ENCODE measurements around the gene CDH4.

The CDH4 gene

DNA sequence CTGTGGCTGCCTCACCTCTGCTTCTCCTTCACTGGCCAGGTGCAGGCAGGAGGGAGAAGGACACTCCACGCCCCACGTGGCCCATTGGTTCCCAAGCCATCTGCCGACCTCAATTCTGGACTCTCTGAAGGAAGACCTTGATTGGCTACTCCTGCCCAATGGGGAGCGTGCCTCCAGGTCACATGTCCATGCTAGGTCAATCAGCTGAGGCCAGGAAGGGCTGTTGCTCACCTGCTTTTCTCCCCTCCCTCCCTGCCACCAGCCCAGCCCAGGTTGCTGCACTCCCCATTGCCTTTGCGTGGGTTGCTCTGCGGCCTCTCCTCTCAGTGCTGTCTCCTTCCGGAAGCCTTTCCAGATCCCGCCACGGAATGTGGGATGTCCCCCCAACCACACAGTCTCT, 21.9 kb upstream of the CDH4 start:
- Histone ChIP-seq H3K18ac (ENCODE audit: low read length) (no peak overlapping the region), H3K36me3 (ENCODE audit: control insufficient read depth, insufficient read depth, low read length) (no peaks in the 10 kb centered on the region), H3K27ac (ENCODE audit: low read depth, low read length) (no peak overlapping the region), H3K79me1 (ENCODE audit: low read length) (no peaks in the 10 kb centered on the region), H2BK120ac (ENCODE audit: low read depth, low read length) (no peak overlapping the region), H3K4me2 (ENCODE audit: low read length) (no peak overlapping the region), H3K9ac (ENCODE audit: low read length) (no peak overlapping the region), H2BK5ac (ENCODE audit: low read length) (no peak overlapping the region), H2BK15ac (replicated peaks; ENCODE audit: low read depth) (no peak overlapping the region), H3K27me3 (ENCODE audit: insufficient read depth, low read length, poor library complexity) (no peaks in the 10 kb centered on the region), H3K79me2 (ENCODE audit: control insufficient read depth, insufficient read depth, low read length) (no peaks in the 10 kb centered on the region), H3K56ac (ENCODE audit: low read length) (no peak overlapping the region), H2AK5ac (ENCODE audit: low read length) (no peak overlapping the region), H3K4ac (ENCODE audit: low read depth, low read length) (no peak overlapping the region), H3K4me1 (ENCODE audit: control insufficient read depth, low read depth, low read length) (no peaks in the 10 kb centered on the region), H3K23ac (ENCODE audit: low read length) (no peak overlapping the region), H4K8ac (ENCODE audit: low read depth, low read length) (no peak overlapping the region), H4K5ac (ENCODE audit: low read length) (no peak overlapping the region), H3K4me3 (ENCODE audit: low read length) (no peak overlapping the region)
- WGBS (ENCODE audit: extremely low coverage, insufficient coverage, low lambda C conversion rate): no CpG with 5 or more reads among the region's 9 CpGs
- DNase-seq: no peak

DNA sequence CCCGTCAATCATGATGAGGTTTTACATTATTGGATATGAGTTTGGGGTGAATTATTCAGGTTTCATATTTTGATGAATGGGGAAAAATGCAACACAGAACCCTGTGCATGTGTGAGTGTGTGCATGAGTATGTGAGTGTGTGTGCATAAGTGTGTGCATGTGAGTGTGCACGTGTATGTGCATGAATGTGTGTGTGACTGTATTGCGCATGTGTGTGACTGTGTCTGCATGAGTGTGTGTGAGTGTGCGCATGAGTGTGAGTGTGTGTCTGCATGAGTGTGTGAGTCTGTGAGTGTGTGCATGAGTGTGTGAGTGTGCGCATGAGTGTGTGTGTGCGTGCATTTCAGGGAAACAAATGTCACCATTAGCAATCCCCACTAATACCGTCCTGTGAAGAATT, 18.5 kb upstream of the CDH4 start:
- H2BK15ac ChIP-seq (replicated peaks; ENCODE audit: low read depth): no peak overlapping the region
- peak overlapping the region; percentile 25 for H3K56ac ChIP-seq (ENCODE audit: low read length)
- H3K23ac ChIP-seq (ENCODE audit: low read length): no peak overlapping the region
- H3K4me2 ChIP-seq (ENCODE audit: low read length): no peak overlapping the region
- H4K5ac ChIP-seq (ENCODE audit: low read length): no peak overlapping the region
- no peak overlapping the region for H3K27ac ChIP-seq (ENCODE audit: low read depth, low read length)
- no peak overlapping the region for H3K4me3 ChIP-seq (ENCODE audit: low read length)
- no peaks in the 10 kb centered on the region for H3K79me2 ChIP-seq (ENCODE audit: control insufficient read depth, insufficient read depth, low read length)
- no peak overlapping the region for H2AK5ac ChIP-seq (ENCODE audit: low read length)
- H3K18ac ChIP-seq (ENCODE audit: low read length): no peak overlapping the region
- no CpG with 5 or more reads among the region's 7 CpGs for WGBS (ENCODE audit: extremely low coverage, insufficient coverage, low lambda C conversion rate)
- DNase-seq: no peak
- H3K79me1 ChIP-seq (ENCODE audit: low read length): no peaks in the 10 kb centered on the region
- no peak overlapping the region for H3K4ac ChIP-seq (ENCODE audit: low read depth, low read length)
- no peaks in the 10 kb centered on the region for H3K36me3 ChIP-seq (ENCODE audit: control insufficient read depth, insufficient read depth, low read length)
- peaks cover 2% of the 10 kb centered on the region for H3K4me1 ChIP-seq (ENCODE audit: control insufficient read depth, low read depth, low read length)
- H3K9ac ChIP-seq (ENCODE audit: low read length): no peak overlapping the region
- no peak overlapping the region for H4K8ac ChIP-seq (ENCODE audit: low read depth, low read length)
- H3K27me3 ChIP-seq (ENCODE audit: insufficient read depth, low read length, poor library complexity): no peaks in the 10 kb centered on the region
- no peak overlapping the region for H2BK120ac ChIP-seq (ENCODE audit: low read depth, low read length)
- no peak overlapping the region for H2BK5ac ChIP-seq (ENCODE audit: low read length)

GRCh38 chr20:61234224-61234890, 17.7 kb upstream of the CDH4 start:
- Histone ChIP-seq H3K9ac (ENCODE audit: low read length) (no peak overlapping the region), H3K4me3 (ENCODE audit: low read length) (no peak overlapping the region), H3K79me2 (ENCODE audit: control insufficient read depth, insufficient read depth, low read length) (no peaks in the 10 kb centered on the region), H3K18ac (ENCODE audit: low read length) (no peak overlapping the region), H2BK5ac (ENCODE audit: low read length) (no peak overlapping the region), H4K5ac (ENCODE audit: low read length) (no peak overlapping the region), H3K23ac (ENCODE audit: low read length) (no peak overlapping the region), H3K27ac (ENCODE audit: low read depth, low read length) (no peak overlapping the region), H3K4me1 (ENCODE audit: control insufficient read depth, low read depth, low read length) (peaks cover 2% of the 10 kb centered on the region), H2BK120ac (ENCODE audit: low read depth, low read length) (no peak overlapping the region), H2BK15ac (replicated peaks; ENCODE audit: low read depth) (no peak overlapping the region), H3K27me3 (ENCODE audit: insufficient read depth, low read length, poor library complexity) (no peaks in the 10 kb centered on the region), H4K8ac (ENCODE audit: low read depth, low read length) (no peak overlapping the region), H3K56ac (ENCODE audit: low read length) (no peak overlapping the region), H3K4me2 (ENCODE audit: low read length) (no peak overlapping the region), H3K79me1 (ENCODE audit: low read length) (no peaks in the 10 kb centered on the region), H2AK5ac (ENCODE audit: low read length) (no peak overlapping the region), H3K4ac (ENCODE audit: low read depth, low read length) (no peak overlapping the region), H3K36me3 (ENCODE audit: control insufficient read depth, insufficient read depth, low read length) (no peaks in the 10 kb centered on the region)
- DNase-seq: no peak
- WGBS (ENCODE audit: extremely low coverage, insufficient coverage, low lambda C conversion rate): no CpG with 5 or more reads among the region's 11 CpGs

- Histone ChIP-seq H3K4me1 (ENCODE audit: control insufficient read depth, low read depth, low read length) (peaks cover 2% of the 10 kb centered on the region), H2BK120ac (ENCODE audit: low read depth, low read length) (no peak overlapping the region), H3K27me3 (ENCODE audit: insufficient read depth, low read length, poor library complexity) (no peaks in the 10 kb centered on the region), H3K36me3 (ENCODE audit: control insufficient read depth, insufficient read depth, low read length) (no peaks in the 10 kb centered on the region), H3K4me2 (ENCODE audit: low read length) (no peak overlapping the region), H3K79me1 (ENCODE audit: low read length) (no peaks in the 10 kb centered on the region), H3K4me3 (ENCODE audit: low read length) (no peak overlapping the region), H2BK5ac (ENCODE audit: low read length) (no peak overlapping the region), H4K8ac (ENCODE audit: low read depth, low read length) (no peak overlapping the region), H3K4ac (ENCODE audit: low read depth, low read length) (no peak overlapping the region), H3K27ac (ENCODE audit: low read depth, low read length) (no peak overlapping the region), H3K79me2 (ENCODE audit: control insufficient read depth, insufficient read depth, low read length) (no peaks in the 10 kb centered on the region), H4K5ac (ENCODE audit: low read length) (no peak overlapping the region), H3K56ac (ENCODE audit: low read length) (peak overlapping the region; percentile 15), H3K9ac (ENCODE audit: low read length) (no peak overlapping the region), H2BK15ac (replicated peaks; ENCODE audit: low read depth) (no peak overlapping the region), H3K23ac (ENCODE audit: low read length) (no peak overlapping the region), H3K18ac (ENCODE audit: low read length) (no peak overlapping the region), H2AK5ac (ENCODE audit: low read length) (no peak overlapping the region)
- DNase-seq: peak; percentile 39
- whole genome bisulfite sequencing (ENCODE audit: extremely low coverage, insufficient coverage, low lambda C conversion rate): no CpG with 5 or more reads among the region's 4 CpGs
Measured at GRCh38 chr20:61236713-61237112, 15.3 kb upstream of the CDH4 start.

- no peaks in the 10 kb centered on the region for H3K36me3 ChIP-seq (ENCODE audit: control insufficient read depth, insufficient read depth, low read length)
- no peak overlapping the region for H3K23ac ChIP-seq (ENCODE audit: low read length)
- no peak for DNase-seq
- H3K56ac ChIP-seq (ENCODE audit: low read length): no peak overlapping the region
- no peak overlapping the region for H2BK120ac ChIP-seq (ENCODE audit: low read depth, low read length)
- no peak overlapping the region for H3K9ac ChIP-seq (ENCODE audit: low read length)
- no CpG with 5 or more reads among the region's 4 CpGs for WGBS (ENCODE audit: extremely low coverage, insufficient coverage, low lambda C conversion rate)
- H3K4me1 ChIP-seq (ENCODE audit: control insufficient read depth, low read depth, low read length): peaks cover 2% of the 10 kb centered on the region
- H4K8ac ChIP-seq (ENCODE audit: low read depth, low read length): no peak overlapping the region
- H2AK5ac ChIP-seq (ENCODE audit: low read length): no peak overlapping the region
- H3K79me2 ChIP-seq (ENCODE audit: control insufficient read depth, insufficient read depth, low read length): no peaks in the 10 kb centered on the region
- H3K18ac ChIP-seq (ENCODE audit: low read length): no peak overlapping the region
- no peak overlapping the region for H2BK5ac ChIP-seq (ENCODE audit: low read length)
- H3K4ac ChIP-seq (ENCODE audit: low read depth, low read length): no peak overlapping the region
- no peak overlapping the region for H2BK15ac ChIP-seq (replicated peaks; ENCODE audit: low read depth)
- H3K79me1 ChIP-seq (ENCODE audit: low read length): no peaks in the 10 kb centered on the region
- H3K27me3 ChIP-seq (ENCODE audit: insufficient read depth, low read length, poor library complexity): no peaks in the 10 kb centered on the region
- no peak overlapping the region for H3K27ac ChIP-seq (ENCODE audit: low read depth, low read length)
- no peak overlapping the region for H4K5ac ChIP-seq (ENCODE audit: low read length)
- H3K4me3 ChIP-seq (ENCODE audit: low read length): no peak overlapping the region
- H3K4me2 ChIP-seq (ENCODE audit: low read length): no peak overlapping the region
Measured at GRCh38 chr20:61238813-61239212, 13.2 kb upstream of the CDH4 start.

- peaks cover 2% of the 10 kb centered on the region for H3K4me1 ChIP-seq (ENCODE audit: control insufficient read depth, low read depth, low read length)
- H3K79me2 ChIP-seq (ENCODE audit: control insufficient read depth, insufficient read depth, low read length): no peaks in the 10 kb centered on the region
- H3K4me2 ChIP-seq (ENCODE audit: low read length): no peak overlapping the region
- H3K79me1 ChIP-seq (ENCODE audit: low read length): no peaks in the 10 kb centered on the region
- H3K36me3 ChIP-seq (ENCODE audit: control insufficient read depth, insufficient read depth, low read length): no peaks in the 10 kb centered on the region
- H3K27me3 ChIP-seq (ENCODE audit: insufficient read depth, low read length, poor library complexity): no peaks in the 10 kb centered on the region
- no CpG with 5 or more reads among the region's 3 CpGs for WGBS (ENCODE audit: extremely low coverage, insufficient coverage, low lambda C conversion rate)
- H2BK15ac ChIP-seq (replicated peaks; ENCODE audit: low read depth): no peak overlapping the region
- no peak overlapping the region for H3K56ac ChIP-seq (ENCODE audit: low read length)
- H3K23ac ChIP-seq (ENCODE audit: low read length): no peak overlapping the region
- H4K5ac ChIP-seq (ENCODE audit: low read length): no peak overlapping the region
- no peak overlapping the region for H2BK120ac ChIP-seq (ENCODE audit: low read depth, low read length)
- H2BK5ac ChIP-seq (ENCODE audit: low read length): no peak overlapping the region
- H3K4ac ChIP-seq (ENCODE audit: low read depth, low read length): no peak overlapping the region
- H3K27ac ChIP-seq (ENCODE audit: low read depth, low read length): no peak overlapping the region
- no peak overlapping the region for H3K9ac ChIP-seq (ENCODE audit: low read length)
- no peak overlapping the region for H2AK5ac ChIP-seq (ENCODE audit: low read length)
- no peak overlapping the region for H4K8ac ChIP-seq (ENCODE audit: low read depth, low read length)
- H3K18ac ChIP-seq (ENCODE audit: low read length): no peak overlapping the region
- H3K4me3 ChIP-seq (ENCODE audit: low read length): no peak overlapping the region
- DNase-seq: no peak
Measured at GRCh38 chr20:61240814-61241213, 11.2 kb upstream of the CDH4 start.

Data from mesendoderm (in vitro differentiated cells).